ENCODE data around the gene DYNLRB1. TPM values are rescaled to one million over a fixed set of nuclear protein-coding genes. Genes with fewer than 3 reads are reported as not detected.

The DYNLRB1 gene
- total and polyA plus RNA-seq, 9 donors: 79.9 to 319 (median 122) TPM

DNA sequence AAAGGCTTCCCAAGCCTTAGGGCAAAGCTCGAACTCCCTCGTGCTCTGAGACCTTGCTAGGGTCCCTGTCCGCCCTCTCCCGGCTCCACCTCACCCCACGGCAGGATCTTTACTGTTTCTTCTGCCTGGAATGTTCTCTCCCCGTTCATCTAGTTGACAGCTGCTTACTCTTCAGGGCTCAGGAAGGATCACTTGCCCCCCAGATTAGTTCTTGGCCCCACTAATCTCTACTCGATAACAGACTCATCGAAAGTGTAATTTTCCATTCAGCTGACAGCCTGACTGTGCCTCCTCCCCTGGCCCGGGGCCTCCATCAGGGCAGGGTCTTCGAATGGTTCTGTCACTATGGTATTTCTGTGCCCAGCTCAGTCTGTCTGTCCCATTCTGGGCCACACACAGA lies 45.4 kb downstream of the DYNLRB1 start:
- no peak for DNase-seq
- H3K4me1 ChIP-seq (ENCODE audit: insufficient read depth): no peaks in the 10 kb centered on the region
- H3K27ac ChIP-seq: no peak overlapping the region
- H3K9me3 ChIP-seq: no peaks in the 10 kb centered on the region
- intact Hi-C loops (cut with DNase I): no loop called here
- H3K27me3 ChIP-seq: no peaks in the 10 kb centered on the region
- 78 to 83% (median 79%) methylated on average over 10 of the region's 10 CpGs for WGBS, 3 donors
- H3K4me3 ChIP-seq: no peak overlapping the region
- no peaks in the 10 kb centered on the region for H3K36me3 ChIP-seq
- TF ChIP-seq, protein P1, sequence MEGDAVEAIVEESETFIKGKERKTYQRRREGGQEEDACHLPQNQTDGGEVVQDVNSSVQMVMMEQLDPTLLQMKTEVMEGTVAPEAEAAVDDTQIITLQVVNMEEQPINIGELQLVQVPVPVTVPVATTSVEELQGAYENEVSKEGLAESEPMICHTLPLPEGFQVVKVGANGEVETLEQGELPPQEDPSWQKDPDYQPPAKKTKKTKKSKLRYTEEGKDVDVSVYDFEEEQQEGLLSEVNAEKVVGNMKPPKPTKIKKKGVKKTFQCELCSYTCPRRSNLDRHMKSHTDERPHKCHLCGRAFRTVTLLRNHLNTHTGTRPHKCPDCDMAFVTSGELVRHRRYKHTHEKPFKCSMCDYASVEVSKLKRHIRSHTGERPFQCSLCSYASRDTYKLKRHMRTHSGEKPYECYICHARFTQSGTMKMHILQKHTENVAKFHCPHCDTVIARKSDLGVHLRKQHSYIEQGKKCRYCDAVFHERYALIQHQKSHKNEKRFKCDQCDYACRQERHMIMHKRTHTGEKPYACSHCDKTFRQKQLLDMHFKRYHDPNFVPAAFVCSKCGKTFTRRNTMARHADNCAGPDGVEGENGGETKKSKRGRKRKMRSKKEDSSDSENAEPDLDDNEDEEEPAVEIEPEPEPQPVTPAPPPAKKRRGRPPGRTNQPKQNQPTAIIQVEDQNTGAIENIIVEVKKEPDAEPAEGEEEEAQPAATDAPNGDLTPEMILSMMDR (IDR thresholded peaks at IDR 0.05): no peak
- TF ChIP-seq POLR2A (IDR thresholded peaks at IDR 0.05) (no peak), EP300 (IDR thresholded peaks at IDR 0.05) (no peak)

DNA sequence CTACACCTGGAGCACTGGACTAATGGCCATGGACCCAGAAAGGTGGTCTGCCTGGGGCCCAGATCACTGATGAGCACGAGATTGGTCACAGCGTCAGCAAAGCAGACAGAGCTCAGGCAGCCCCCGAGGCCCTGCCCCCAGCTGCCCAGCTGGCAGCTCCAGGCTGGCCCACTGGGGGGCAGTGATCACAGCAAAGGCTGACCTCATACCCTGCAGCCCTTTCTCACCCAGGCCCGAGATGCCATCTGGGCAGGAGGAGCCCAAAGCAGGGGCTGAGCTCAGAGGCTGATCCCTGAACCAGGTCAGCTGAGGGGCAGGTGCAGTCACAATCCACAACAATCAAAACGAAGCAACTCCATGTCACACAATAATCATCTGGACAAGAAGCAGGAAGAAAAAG lies 46.4 kb downstream of the DYNLRB1 start:
- no peaks in the 10 kb centered on the region for H3K36me3 ChIP-seq
- intact Hi-C loops (cut with DNase I): no loop called here
- no peak overlapping the region for H3K27ac ChIP-seq

DNA sequence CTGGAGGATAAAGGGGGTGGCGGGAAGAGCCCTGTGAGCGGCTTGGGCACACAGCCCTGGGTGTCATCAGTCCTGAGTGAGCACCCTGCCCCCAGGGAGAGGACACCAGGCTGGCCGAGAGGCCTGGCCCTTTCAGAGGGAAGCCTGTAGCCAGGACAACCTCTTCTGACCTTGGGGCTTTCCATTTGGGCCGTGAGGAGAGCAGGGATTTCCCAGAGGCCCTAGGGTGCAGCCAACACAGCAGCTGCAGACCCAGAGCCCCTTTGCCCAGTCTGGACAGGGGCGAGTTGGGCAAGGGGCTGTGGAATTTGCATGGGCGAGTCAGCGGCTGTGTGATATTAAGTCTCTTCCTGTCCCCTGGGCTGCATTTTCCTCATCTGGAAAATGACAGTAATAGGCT lies 48.6 kb downstream of the DYNLRB1 start:
- Histone ChIP-seq H3K4me3 (no peak overlapping the region), H3K9me3 (no peaks in the 10 kb centered on the region), H3K27me3 (no peaks in the 10 kb centered on the region), H3K36me3 (no peaks in the 10 kb centered on the region), H3K4me1 (ENCODE audit: insufficient read depth) (no peaks in the 10 kb centered on the region), H3K27ac (no peak overlapping the region)
- intact Hi-C loops (cut with DNase I): no loop called here
- no peak for TF ChIP-seq POLR2A (IDR thresholded peaks at IDR 0.05)
- TF ChIP-seq, protein P1 (IDR thresholded peaks at IDR 0.05): no peak
- no peak for TF ChIP-seq EP300 (IDR thresholded peaks at IDR 0.05)
- 61 to 72% (median 65%) methylated on average over 7 of the region's 7 CpGs for WGBS, 3 donors
- DNase-seq: no peak

More for the DNA sequence above, 46.4 kb downstream of the DYNLRB1 start:
- Histone ChIP-seq H3K4me3 (no peak overlapping the region), H3K4me1 (ENCODE audit: insufficient read depth) (no peaks in the 10 kb centered on the region), H3K9me3 (no peaks in the 10 kb centered on the region), H3K27me3 (no peaks in the 10 kb centered on the region)
- WGBS, 3 donors: 57 to 63% (median 62%) methylated on average over 5 of the region's 5 CpGs
- no peak for DNase-seq
- no peak for TF ChIP-seq EP300 (IDR thresholded peaks at IDR 0.05)
- TF ChIP-seq POLR2A (IDR thresholded peaks at IDR 0.05): no peak
- TF ChIP-seq, protein P1 (IDR thresholded peaks at IDR 0.05): no peak

DNA sequence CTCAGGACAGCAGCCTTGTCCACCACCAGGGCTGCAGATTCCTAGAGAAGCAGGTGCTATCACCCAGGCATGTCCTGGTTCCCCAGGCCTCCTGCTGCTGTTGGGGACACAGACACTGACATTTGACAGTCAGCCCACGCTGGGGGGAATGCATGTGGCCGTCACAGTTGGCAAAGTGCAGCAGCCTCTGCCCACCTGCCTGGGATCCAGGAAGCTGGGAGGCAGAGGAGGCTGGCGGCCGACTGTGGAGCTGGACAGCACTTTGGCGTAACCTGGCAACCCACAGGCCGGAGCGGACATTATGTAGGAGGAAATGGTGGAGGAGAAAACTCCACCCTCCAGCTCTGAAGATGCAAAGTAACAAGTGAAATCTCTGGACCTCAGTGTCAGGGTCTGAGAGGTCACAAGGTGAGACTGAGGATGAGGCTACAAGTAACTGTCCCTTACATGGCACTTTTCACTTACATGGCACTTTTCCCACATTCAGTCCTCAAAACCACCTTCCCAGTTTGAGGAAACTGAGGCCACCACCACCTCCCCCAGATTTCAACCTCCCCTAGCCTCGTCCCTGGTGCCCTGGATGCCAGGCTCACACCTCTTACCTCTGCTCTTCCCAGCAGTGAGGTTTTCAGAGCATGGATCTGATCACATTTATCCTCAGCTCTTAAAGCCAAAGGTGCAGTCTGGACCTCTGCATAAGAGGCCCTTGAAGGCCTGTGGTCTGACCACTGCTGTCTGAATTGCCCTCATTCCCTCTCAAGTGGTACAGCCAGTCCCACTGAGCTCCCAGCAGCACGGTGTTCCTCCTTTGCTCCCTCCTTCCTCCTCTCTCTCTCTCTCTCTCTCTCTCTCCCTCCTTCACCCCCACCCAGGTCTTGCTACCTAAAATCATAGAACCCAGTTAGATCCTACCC lies 51.0 kb downstream of the DYNLRB1 start:
- Histone ChIP-seq H3K36me3 (no peaks in the 10 kb centered on the region), H3K9me3 (no peaks in the 10 kb centered on the region), H3K27me3 (no peaks in the 10 kb centered on the region), H3K4me3 (no peak overlapping the region), H3K27ac (no peak overlapping the region), H3K4me1 (ENCODE audit: insufficient read depth) (no peaks in the 10 kb centered on the region)
- peak in 1 of 5 donors; percentile 2 for DNase-seq
- TF ChIP-seq, protein P1 (IDR thresholded peaks at IDR 0.05): no peak
- TF ChIP-seq POLR2A (IDR thresholded peaks at IDR 0.05): no peak
- no peak for TF ChIP-seq EP300 (IDR thresholded peaks at IDR 0.05)
- WGBS, 3 donors: 89 to 91% (median 89%) methylated on average over 9 of the region's 9 CpGs
- intact Hi-C loops (cut with DNase I): no loop called here

All from ovary (tissue), 9 donors.